ENCODE measurements around the gene PIP5K1B.

The PIP5K1B gene

DNA sequence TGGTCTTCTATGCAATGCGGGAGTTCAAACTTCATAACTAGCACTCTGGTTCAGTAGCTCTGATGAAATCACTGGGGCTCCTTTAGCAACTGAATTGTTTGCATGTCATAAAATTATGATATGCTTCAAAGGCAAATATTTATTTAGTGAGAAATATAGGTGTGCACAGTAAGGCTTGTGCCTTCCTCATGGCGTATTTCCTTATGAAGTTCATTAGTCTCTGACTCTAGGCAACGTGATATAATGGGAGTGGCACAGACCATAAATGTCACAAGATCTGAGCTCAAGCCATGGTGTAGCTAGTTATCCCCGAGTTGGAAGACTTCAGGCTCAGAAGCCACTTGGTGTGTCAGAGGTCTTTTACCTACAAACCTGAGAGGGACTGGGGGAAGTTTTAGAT lies 35.5 kb downstream of the PIP5K1B start:
- DNase-seq, result no peak

DNA sequence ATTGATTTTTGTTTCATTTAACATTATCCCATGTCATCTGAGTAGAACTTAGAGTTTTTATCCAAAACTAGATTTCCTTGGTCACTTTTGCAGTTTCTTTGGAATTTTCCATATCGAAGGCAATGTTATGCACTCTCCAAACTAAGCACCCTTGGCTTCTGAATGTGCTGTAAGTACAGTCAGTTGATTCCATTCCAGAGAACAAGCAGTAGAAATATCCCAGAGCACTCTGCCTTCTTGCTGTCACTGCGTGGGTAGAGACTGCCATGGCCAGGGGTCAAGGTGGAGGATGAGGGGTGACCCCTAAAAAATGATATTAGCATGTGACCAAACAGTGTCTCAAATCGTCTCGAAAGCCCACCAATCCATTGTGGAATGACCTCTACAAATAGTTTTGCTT lies 36.2 kb downstream of the PIP5K1B start:
- no peak for DNase-seq

DNA sequence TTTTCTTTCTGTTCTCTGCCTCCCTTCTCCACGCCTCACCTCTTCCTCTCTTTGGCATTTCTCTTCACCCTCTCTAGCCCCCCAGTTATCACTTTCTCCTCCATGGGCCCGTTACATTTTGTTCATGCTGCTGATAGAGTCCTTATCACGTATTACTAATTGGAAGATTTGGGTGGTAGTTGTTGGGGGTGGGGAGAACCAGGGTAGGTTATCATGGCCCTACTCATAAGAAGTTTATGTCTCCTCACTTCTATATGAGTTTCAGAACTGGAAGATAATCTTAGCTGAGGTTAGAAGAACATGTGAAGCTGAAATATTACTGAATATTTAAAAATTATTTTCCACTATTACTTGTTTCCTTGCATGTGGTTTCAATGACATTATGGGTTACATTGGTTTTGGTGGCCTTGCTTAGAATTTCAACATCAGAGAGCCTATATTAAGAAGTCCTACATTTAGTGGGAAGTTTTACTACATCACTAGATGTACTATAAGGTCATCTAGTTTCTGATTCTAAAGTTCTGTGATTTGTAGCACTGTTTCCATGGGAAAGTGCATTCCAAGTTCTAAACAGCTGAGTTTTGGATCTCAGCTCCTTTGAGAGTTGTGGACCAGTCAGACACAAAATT lies 36.8 kb downstream of the PIP5K1B start:
- no peak for DNase-seq

DNA sequence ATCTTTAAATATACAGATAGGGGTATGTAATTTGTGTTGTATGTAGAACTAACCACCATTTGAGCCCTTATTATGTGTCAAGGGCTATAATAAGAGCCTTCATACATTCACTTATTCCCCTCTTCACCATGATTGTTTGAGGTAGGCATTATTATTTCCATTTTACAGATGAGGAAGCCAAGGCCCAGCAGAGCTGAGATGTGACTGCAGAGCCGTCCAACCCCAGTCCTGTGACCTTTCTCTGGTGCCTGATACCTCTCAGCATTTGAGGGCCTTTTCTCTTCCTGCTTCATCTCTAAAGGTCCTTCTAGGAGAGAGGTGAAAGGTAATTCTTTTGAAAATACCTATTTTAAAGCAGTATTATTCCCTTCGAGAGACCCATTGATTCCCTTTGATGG lies 37.3 kb downstream of the PIP5K1B start:
- no peak for DNase-seq

DNA sequence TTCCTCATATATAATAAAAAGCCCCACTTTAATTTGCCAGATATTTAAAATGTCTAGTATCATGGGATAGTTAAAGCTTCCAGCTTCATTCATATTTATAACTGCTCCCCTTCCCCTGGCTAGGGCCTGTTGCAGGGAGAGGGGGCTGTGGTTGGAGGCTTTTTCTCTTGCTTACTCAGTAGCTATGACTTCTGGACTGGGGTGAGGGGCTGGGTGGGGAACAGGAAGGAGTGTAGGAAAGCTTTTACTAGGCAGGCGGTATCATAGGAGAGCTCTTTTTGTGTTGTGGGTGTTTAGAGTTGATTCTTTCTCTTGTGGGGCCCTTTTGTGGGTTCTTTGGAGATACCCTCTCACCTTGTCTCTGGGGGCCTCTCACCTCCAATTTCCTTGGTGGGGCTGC lies 39.4 kb downstream of the PIP5K1B start:
- no peak for DNase-seq

DNA sequence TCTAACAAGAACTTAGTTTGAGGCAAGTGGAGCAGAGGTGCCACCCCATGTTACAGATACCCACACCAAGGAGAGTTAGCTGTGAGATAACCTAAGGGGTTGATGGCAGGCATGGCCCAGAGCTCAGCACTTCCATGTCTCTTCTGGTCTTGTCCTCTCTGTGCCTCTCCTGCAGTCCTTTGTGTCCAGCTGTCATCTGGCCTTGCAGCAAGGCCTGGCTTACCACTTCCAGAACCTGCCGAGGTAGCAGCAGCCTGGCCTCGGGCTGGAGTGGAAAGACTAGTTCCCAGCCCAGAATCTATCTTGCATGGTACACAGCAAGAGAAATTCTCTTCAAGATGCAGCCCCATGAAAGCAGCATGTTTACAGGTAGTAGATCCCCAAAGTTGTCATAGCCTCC lies 41.5 kb downstream of the PIP5K1B start:
- no peak for DNase-seq

DNA sequence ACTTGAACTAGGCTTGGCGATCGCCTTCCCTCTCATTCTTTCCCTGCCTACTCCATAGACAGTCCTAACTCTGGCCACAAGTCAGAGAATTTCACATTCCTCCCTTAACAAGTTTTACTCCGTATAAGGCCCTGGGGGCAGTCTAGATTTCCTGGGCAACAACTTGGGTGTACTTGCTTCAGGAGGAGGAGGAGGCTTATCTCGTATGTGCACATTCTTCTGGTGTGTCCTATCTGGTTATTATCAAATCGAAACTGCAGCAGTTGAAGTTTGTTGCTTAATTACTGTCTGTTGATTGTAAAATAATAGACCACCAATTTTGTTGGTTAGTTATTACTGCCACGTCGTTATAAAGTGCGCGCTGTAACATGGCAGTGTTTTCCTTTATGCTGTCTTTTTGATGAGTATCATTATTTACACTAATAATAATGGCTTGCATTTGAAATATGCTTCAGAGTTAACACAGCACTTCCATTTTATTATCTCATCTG lies 42.0 kb downstream of the PIP5K1B start:
- no peak for DNase-seq

DNA sequence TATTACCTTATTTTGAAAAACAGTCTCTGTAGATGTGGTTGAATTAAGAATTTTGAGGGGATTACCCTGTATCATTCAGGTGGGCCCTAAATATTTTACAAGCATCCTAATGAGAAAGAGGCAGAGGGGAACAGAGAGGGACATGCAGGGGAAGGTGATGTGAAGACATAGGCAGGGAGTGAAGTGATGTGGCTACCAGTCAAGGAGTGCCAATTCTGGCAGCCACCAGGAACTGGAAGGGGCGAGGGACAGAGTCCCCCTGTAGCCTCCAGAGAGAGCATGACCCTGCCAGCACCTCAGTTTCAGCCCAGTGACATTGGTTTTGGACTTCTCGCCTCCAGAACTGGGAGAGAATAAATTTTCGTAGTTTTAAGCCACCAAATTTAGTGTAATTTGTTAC lies 44.1 kb downstream of the PIP5K1B start:
- DNase-seq, result no peak

DNA sequence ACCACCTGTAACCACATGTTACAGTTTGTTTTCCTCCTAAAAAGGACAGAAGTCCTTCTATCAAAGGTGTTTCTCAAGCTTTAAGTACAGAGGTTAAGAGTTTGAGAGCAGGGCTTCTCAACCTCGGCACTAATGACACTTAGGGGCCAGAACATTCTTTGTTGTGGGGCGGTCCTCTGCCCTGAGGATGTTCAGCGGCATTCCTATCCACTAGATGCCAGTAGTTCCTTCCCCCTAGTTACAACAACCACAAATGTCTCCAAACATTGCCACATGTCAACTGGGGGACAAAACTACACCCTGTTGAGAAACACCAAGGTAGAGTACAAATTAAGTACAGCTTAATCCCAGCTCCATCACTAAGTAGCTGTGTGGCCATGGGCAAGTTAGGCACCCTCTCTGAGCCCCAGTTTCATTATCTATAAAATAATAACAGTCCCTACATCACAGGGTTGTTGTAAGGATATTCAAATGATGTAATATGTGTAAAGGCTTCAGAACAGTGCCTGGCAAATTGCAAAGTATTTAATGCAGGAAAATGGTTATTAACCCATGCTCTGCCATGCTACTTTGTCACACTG lies 44.6 kb downstream of the PIP5K1B start:
- no peak for DNase-seq

DNA sequence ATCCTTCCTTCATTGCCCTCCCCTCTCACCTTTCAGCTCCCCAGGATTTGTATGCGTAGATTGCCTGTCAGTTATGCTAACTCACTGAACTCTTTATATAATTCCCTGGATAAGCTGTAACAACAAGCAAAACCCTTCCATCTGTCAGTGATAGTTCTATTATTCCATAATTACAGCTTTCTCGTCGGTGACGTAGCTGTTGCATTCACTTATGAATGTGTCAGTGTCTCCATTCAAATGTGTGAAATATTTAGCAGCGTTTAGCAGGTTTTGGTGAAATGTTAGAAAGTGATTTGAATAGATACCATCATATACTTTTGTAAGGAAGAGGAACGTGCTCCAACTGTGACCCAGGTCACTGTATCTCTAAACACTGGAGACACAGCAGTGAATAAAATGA lies 45.2 kb downstream of the PIP5K1B start:
- DNase-seq, result no peak

DNA sequence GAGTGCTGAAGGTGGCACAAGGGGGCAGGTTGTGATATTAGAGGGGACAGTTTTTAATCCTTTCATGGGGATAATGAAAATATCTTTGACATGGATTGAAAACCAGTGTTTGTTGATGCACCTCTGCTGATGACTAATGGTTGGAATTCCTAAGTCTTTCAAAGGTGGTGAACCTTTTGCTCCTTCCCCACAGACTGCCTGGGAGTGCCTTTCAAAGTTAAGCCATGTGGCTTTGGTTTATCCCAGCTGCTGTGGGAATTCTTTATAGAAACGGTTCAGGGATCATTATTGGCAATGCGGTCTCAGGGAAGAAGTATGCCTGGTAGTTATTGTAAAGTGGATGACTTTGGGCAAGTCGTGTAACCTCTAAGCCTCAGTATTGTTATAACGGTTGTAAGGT lies 45.7 kb downstream of the PIP5K1B start:
- DNase-seq, result no peak

DNA sequence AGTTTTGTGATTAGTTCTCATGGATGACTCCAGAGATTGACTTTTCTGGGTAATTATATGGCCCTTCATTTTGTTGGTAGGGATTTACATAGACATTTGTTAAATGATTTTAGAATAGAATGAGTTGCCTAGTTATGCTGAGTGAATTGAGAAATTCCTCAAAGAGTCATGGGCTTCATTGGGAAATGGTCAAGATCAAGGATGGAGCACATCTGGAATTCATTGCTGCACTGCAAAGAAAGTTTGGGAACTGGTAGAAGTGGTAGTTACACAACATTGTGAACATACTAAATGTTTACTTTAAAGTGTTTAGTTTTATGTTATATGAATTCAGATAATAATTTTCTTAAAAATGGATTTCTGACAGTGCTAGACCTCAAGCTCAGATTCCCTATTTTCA lies 46.5 kb downstream of the PIP5K1B start:
- DNase-seq, result no peak

DNA sequence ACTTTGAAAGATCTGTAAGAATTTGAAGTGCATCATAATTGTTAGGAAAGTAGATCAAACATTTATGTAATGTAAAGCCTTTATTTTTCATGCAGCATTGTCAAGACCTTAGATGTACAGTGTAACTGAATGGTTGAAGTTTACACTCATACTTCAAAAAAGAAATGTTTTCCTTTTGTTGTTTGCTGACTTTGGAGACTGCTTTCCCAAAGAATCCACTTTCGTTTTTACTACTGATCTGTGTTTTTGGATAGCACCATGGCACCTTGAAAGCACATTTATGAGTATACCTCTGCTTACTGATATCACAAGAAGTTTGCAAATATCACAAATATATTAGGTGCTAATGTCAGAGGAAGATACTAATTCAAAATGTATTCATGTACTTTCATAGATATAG lies 50.0 kb downstream of the PIP5K1B start:
- DNase-seq, result no peak

DNA sequence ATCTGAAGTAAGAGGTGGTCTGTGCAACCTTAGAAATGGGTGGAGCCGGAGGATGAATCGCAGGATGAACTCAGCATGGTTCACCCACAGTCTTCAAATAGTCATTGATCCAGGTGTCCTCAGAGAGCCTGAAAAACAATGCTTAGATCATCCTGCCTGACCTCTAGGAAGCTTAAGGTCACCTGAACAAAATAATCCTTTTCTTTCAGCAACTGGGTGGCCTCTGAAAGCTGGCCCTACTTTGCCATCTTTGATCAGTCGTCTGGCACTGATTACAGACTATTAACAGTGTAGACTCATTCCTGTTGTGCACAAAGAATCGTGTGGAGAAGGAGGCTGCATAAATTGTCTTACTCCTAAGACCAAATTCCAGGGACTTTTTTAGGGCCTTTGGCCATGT lies 50.7 kb downstream of the PIP5K1B start:
- no peak for DNase-seq

DNA sequence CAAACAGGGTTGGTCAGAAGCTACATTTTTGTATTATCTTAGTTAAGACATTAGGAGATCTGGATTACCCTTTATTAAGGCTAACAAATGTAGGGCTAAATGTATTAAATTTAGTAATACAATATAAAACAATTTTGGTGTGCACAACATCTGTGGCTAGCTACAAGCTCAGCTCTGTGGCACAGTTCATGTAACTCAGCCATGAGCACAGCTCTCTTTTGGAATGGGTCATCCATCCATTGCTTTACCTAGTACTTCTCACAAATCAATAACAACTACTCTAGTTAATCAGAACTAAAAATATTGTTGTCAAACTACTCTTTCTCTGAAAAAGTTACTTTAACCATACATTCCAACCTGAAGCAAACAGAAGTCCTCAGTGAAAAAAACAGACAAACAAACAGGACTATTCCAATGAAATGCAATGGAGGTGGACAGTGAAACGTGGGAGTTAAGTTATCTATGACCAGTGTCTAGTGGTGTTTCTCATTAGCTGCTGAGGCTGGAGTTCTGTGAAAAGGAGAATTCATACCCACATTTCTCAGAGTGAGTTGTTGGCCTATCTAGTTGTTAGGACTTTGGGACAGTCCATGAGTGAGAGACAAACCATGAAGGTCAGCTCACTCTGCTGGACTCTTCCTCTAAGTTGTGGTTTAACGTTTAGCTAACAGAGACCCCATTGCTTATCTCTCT lies 55.1 kb downstream of the PIP5K1B start:
- DNase-seq, result no peak

DNA sequence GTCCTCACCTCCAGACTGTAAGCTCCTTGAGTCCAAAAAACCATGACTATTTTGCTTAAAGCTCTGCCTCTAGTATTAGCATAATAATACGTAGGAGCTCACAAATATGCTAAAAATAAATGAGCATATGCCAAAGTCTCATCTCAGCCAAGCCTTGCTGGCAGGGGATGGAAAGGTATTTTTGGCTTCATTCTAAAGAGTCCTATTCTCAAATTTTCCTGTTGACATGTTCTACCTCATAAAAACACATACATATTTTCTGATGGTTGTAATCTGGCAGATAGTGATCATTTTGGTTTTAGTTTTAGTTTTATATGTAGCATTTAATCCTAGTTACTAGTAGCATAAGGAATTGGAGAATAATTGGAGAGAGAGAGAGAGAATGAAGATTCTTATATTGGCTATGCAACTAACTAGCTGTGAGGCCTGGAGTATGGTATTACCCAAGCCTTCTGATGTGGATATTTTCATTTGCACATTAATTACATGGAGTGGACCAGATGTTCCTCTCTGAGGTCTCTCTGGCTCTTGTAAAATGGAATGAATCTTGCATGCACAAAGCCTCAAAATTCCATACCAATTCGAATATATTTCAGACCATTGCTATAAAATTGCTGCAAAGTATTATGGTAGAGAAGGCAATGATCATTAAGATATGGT lies 55.8 kb downstream of the PIP5K1B start:
- no peak for DNase-seq

DNA sequence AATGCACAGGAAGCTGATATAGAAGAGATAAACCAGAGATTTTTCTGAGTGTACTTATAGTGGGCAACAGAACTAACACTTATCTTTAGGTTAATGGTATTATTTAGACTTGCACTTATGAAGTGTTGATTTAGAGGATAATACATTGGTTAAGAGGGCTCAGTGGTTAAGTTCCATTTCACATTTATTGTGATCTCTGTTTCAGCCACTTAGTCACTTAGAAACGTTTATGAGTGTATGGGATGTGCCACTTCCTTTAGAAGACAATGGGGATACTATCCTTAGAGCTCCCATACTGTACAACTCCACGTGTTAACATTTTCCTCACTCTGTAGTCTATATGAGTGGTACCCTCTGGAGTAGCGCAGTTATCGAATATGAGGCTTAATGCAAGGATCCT lies 57.5 kb downstream of the PIP5K1B start:
- DNase-seq, result no peak

DNA sequence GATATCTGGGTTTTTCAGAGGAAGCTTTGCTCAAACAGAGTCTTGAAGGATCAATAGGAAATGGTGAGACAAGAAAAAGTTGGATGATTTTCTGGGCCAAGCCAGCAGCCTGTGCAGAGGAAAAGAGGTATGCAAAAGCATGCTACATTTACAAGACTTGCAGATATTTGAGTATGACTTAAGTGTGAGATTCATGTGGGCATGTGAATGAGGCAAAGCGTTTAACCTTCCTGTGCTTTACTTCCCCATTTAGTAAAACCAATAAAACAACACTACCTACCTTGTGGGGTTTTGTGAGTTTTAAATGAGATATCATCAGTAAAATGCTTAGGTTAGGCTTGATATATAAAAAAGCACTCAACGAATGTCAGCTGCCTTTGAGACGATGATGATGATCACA lies 58.1 kb downstream of the PIP5K1B start:
- DNase-seq, result no peak

DNA sequence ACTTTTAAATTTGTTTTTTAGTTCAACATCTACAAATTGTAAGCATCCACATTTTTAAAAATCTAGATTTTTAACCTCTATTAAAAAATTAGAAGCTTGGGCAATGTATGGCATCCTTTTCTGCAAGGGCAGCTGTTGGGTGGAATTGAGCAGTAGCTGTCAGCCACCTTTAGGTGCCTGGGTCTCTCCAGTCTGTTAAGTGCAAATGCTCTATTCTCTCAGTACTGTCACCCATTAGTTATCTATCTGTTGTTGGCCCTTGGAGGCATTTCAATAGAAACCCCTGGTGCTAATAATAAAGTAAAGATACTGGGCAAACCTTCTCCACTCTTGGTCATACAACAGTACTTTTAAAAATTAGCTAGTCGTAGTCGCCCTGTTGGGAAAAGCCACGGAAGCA lies 63.6 kb downstream of the PIP5K1B start:
- no peak for DNase-seq

DNA sequence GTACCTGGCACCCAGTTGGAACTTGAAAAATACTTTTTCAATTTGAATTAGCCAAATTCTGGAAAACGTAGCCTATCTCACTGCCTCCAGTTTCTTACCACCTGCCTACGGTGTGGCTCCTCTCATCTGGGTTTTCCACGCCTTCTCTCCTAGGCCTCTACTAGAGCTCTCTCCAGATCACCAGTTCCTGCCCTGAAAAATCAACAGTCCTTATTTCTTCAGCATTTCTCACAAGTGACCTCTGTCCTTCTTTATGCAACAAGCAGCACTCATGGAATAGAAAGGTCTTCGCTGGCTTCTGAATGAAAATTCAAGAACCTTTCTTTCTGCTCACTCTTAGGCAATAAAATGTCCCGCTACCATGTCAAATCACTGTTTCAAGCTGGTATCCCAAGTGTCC lies 64.8 kb downstream of the PIP5K1B start:
- no peak for DNase-seq

DNA sequence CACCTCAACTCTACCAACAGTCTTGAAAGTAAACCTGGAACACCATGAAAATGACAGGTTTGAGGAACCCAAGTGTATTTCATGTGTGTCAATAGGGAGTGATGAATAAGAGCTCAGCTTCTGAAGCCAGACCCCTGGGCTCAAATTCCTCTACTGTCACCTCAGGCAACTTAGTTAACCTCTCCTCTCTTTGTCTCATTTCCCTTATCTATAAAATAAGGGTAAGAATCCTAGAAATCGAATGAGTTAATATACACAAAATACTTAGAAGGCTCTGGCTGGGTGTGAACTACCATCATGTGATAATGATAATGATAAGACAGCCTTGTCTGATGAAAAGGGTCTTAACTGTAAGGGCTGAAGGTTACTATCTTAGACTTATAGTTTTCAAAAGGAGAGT lies 66.3 kb downstream of the PIP5K1B start:
- DNase-seq, result no peak

DNA sequence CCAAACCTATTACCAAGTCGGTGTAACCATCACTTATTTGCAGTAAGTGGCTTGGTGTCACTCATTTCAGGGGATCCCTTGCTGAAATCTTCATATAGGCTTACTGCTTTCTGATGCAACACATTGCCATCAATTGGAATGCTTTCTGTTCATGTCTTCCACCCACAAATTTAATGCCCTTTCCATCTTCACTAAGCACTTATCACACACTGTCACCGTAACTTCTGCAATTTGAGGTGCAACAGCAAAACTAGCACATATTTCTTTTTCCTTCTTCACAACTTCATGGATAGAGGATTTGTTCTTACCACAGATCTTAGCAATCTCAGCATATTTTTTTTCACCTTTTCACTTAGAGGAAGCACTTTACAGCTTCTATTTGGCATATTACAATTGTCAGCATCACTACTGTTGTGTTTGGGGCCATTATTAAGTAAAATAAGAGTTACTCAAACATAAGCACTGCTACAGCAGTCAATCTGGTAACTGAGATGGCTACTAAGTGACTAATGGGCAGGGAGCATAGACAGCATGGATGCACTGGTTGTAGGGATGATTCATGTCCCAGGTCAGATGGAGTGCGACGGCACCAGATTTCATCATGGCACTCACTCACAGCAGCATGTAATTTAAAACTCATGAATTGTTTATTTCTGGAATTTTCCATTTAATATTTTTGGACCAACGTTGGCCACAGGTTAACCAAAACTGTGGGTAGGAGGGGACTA lies 70.1 kb downstream of the PIP5K1B start:
- DNase-seq, result no peak

DNA sequence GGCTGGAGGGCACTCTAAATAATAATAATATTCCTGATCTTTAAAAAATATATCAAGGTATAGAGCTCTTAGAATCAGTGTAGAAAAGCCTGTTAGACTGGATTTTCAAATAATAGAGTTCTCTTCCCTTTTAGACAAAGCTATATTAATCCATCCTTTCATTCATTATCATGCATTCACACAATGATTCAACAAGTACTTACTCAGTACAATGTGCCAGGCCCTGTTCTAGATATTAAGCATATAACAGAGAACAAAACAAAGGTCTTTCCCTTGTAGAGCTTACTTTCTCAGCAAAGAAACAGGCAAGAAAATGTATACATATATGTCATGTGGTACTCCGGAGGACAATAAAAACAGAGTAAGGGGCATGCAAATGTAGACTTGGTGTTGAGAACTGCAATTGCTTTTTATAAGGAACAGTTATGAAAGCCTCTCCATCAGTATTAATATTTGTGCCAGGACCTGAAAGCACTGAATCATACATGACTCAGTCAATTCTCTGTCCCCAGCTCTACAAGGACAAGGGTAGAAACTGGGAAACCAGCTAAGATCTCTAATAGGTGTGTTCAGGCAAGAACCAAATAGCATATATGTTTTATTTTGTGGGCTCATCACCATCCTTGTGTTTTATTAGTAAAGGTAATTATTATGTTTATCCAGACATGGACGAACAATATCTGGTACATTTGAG lies 72.2 kb downstream of the PIP5K1B start:
- DNase-seq, result no peak
